Neural cell (in vitro differentiated cells): ENCODE measurements around the gene YIPF2. TPM values are rescaled to one million over a fixed set of nuclear protein-coding genes. Genes with fewer than 3 reads are reported as not detected.

Experiments
- H2AFZ ChIP-seq: fragments of 200-600, 300-800 bp; sonication (generic), shearing (Covaris generic); 2 replicates; pipeline ENCODE4 v1.6.0; 2014; ENCODE audit warnings: low read depth, mild to moderate bottlenecking, antibody characterized with exemption, low read length, moderate library complexity
- H3F3A ChIP-seq: fragments of 200-600 bp; shearing (Covaris generic); 2 replicates; pipeline ENCODE4 v1.6.1; 2016; ENCODE audit warnings: mild to moderate bottlenecking, moderate library complexity, mixed read lengths, antibody characterized with exemption, low read length; ENCODE audit not compliant: insufficient read depth, poor library complexity, severe bottlenecking
- H3K27ac ChIP-seq: fragments of 200-600, 300-800 bp; sonication (generic), shearing (Covaris generic); 2 replicates; pipeline ENCODE4 v1.5.1; 2014; ENCODE audit warnings: mild to moderate bottlenecking, low read length, moderate library complexity
- H3K27me3 ChIP-seq: fragments of 300-800, 200-600 bp; sonication (generic), shearing (Covaris generic); 2 replicates; pipeline ENCODE4 v1.6.0; 2014; ENCODE audit warnings: mild to moderate bottlenecking, low read depth, low read length, moderate library complexity; ENCODE audit not compliant: insufficient read depth
- H3K36me3 ChIP-seq: fragments of 300-800, 200-600 bp; sonication (generic), shearing (Covaris generic); 2 replicates; pipeline ENCODE4 v1.5.1; 2014; ENCODE audit warnings: mild to moderate bottlenecking, antibody characterized with exemption, low read length, moderate library complexity; ENCODE audit not compliant: insufficient read depth
- H3K4me2 ChIP-seq: fragments of 300-800, 200-600 bp; sonication (generic), shearing (Covaris generic); 2 replicates; pipeline ENCODE4 v1.6.0; 2014; ENCODE audit warnings: mild to moderate bottlenecking, low read length
- H3K4me3 ChIP-seq: fragments of 300-800, 200-600 bp; sonication (generic), shearing (Covaris generic); 2 replicates; pipeline ENCODE4 v1.5.1; 2014; ENCODE audit warnings: mild to moderate bottlenecking, low read length, moderate library complexity
- H3K79me2 ChIP-seq: fragments of 200-600 bp; shearing (Covaris generic); replicated peaks from 2 replicates; pipeline ENCODE4 v1.6.0; 2014; ENCODE audit warnings: mild to moderate bottlenecking, low read length, moderate library complexity; ENCODE audit not compliant: insufficient read depth
- H3K9ac ChIP-seq: fragments of 300-800, 200-600 bp; sonication (generic), shearing (Covaris generic); 2 replicates; pipeline ENCODE4 v1.6.1; 2016; ENCODE audit warnings: mild to moderate bottlenecking, low read length, mixed read lengths
- H3K9me2 ChIP-seq: fragments of 200-600 bp; shearing (Covaris generic); 2 replicates; pipeline ENCODE4 v1.6.1; 2016; ENCODE audit warnings: mild to moderate bottlenecking, low read length, mixed read lengths; ENCODE audit not compliant: insufficient read depth
- H3K9me3 ChIP-seq: fragments of 200-600, 300-800 bp; sonication (generic), shearing (Covaris generic); 2 replicates; pipeline ENCODE4 v1.6.1; 2016; ENCODE audit warnings: mild to moderate bottlenecking, mixed run types, low read length, moderate library complexity, mixed read lengths
- H4K20me1 ChIP-seq: fragments of 200-600 bp; shearing (Covaris generic); 2 replicates; pipeline ENCODE4 v1.6.1; 2016; ENCODE audit warnings: mild to moderate bottlenecking, mixed run types; ENCODE audit not compliant: insufficient read depth
- EP300 ChIP-seq: fragments of 450-650 bp; conservative IDR thresholded peaks from 2 replicates; pipeline ENCODE4 v1.6.1; 2014; ENCODE audit warnings: antibody characterized with exemption, mild to moderate bottlenecking, moderate library complexity; ENCODE audit not compliant: poor library complexity, severe bottlenecking
- EZH2 ChIP-seq: fragments of 200-600, 300-800 bp; shearing (Covaris generic), sonication (generic); IDR thresholded peaks from 2 replicates; pipeline ENCODE4 v1.6.1; 2014; ENCODE audit warnings: antibody characterized with exemption, low read length, borderline replicate concordance, mild to moderate bottlenecking; ENCODE audit not compliant: insufficient read depth, poor library complexity, severe bottlenecking
- MXI1 ChIP-seq: fragments of 450-650 bp; conservative IDR thresholded peaks from 2 replicates; pipeline ENCODE4 v1.6.1; 2014; ENCODE audit warnings: antibody characterized with exemption, mild to moderate bottlenecking; ENCODE audit not compliant: poor library complexity, severe bottlenecking
- POLR2AphosphoS5 ChIP-seq: IDR thresholded peaks from 2 replicates; pipeline ENCODE4 v1.6.1; 2012
- RAD21 ChIP-seq: fragments of 450-650 bp; conservative IDR thresholded peaks from 2 replicates; pipeline ENCODE4 v1.6.1; 2014; ENCODE audit warnings: antibody characterized with exemption, mild to moderate bottlenecking, moderate library complexity
- SMC3 ChIP-seq: fragments of 450-650 bp; conservative IDR thresholded peaks from 2 replicates; pipeline ENCODE4 v1.6.1; 2014; ENCODE audit warnings: antibody characterized with exemption, mild to moderate bottlenecking, moderate library complexity; ENCODE audit not compliant: poor library complexity
- TAF1 ChIP-seq: IDR thresholded peaks from 2 replicates; pipeline ENCODE4 v1.6.1; 2012; ENCODE audit warnings: low read depth
- polyA plus RNA-seq: library from polyadenylated mRNA; depleted of rRNA; stranded (reverse); fragments of >200 nt; gene quantifications from 2 replicates; pipeline ENCODE4 v1.2.3, GENCODE V29; 2014
- TF ChIP-seq, protein P1 (sequence below): IDR thresholded peaks from 2 replicates; pipeline ENCODE4 v1.6.1; 2012; ENCODE audit warnings: borderline replicate concordance
- TF ChIP-seq, protein P2 (sequence below): fragments of 450-650 bp; IDR thresholded peaks from 2 replicates; pipeline ENCODE4 v1.5.1; 2014; ENCODE audit warnings: antibody characterized with exemption, mild to moderate bottlenecking, moderate library complexity; ENCODE audit not compliant: poor library complexity, severe bottlenecking

The YIPF2 gene
- polyA plus RNA-seq, 1 donor from 2014 or later = 101 TPM

DNA sequence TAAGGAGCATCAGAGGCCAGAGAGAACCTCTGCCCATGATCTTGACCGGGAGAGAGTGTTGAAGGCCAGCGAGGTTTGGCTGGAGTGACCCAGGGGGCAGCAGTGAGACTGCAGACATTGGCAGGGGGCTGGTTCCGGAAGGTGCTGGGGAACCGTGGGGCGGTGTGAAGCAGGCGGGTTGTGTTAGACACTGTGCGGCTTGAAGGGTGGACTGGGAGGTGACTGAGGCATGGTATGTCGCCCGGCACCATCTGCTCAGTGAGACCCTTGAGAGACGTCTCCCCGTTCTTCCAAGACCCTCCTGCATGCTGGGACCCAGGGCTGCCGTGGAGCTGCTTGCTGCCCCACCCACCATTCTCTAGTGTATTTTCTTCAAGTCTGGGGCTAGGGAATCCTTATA is 32.5 kb downstream of the YIPF2 start:
- H3K9me3 ChIP-seq = no peaks in the 10 kb centered on the region
- no peaks in the 10 kb centered on the region for H3K36me3 ChIP-seq
- no peaks in the 10 kb centered on the region for H3F3A ChIP-seq
- no peak overlapping the region for H2AFZ ChIP-seq
- H3K4me3 ChIP-seq = no peak overlapping the region
- H3K9me2 ChIP-seq = no peaks in the 10 kb centered on the region
- no peak overlapping the region for H3K9ac ChIP-seq
- TF ChIP-seq MXI1 = no peak
- no peak for TF ChIP-seq RAD21
- TF ChIP-seq, protein P1, sequence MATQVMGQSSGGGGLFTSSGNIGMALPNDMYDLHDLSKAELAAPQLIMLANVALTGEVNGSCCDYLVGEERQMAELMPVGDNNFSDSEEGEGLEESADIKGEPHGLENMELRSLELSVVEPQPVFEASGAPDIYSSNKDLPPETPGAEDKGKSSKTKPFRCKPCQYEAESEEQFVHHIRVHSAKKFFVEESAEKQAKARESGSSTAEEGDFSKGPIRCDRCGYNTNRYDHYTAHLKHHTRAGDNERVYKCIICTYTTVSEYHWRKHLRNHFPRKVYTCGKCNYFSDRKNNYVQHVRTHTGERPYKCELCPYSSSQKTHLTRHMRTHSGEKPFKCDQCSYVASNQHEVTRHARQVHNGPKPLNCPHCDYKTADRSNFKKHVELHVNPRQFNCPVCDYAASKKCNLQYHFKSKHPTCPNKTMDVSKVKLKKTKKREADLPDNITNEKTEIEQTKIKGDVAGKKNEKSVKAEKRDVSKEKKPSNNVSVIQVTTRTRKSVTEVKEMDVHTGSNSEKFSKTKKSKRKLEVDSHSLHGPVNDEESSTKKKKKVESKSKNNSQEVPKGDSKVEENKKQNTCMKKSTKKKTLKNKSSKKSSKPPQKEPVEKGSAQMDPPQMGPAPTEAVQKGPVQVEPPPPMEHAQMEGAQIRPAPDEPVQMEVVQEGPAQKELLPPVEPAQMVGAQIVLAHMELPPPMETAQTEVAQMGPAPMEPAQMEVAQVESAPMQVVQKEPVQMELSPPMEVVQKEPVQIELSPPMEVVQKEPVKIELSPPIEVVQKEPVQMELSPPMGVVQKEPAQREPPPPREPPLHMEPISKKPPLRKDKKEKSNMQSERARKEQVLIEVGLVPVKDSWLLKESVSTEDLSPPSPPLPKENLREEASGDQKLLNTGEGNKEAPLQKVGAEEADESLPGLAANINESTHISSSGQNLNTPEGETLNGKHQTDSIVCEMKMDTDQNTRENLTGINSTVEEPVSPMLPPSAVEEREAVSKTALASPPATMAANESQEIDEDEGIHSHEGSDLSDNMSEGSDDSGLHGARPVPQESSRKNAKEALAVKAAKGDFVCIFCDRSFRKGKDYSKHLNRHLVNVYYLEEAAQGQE = no peak
- no peak for TF ChIP-seq TAF1
- no peak for TF ChIP-seq POLR2AphosphoS5
- TF ChIP-seq EP300 = no peak
- TF ChIP-seq SMC3 = no peak
- TF ChIP-seq, protein P2, sequence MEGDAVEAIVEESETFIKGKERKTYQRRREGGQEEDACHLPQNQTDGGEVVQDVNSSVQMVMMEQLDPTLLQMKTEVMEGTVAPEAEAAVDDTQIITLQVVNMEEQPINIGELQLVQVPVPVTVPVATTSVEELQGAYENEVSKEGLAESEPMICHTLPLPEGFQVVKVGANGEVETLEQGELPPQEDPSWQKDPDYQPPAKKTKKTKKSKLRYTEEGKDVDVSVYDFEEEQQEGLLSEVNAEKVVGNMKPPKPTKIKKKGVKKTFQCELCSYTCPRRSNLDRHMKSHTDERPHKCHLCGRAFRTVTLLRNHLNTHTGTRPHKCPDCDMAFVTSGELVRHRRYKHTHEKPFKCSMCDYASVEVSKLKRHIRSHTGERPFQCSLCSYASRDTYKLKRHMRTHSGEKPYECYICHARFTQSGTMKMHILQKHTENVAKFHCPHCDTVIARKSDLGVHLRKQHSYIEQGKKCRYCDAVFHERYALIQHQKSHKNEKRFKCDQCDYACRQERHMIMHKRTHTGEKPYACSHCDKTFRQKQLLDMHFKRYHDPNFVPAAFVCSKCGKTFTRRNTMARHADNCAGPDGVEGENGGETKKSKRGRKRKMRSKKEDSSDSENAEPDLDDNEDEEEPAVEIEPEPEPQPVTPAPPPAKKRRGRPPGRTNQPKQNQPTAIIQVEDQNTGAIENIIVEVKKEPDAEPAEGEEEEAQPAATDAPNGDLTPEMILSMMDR = no peak
- TF ChIP-seq EZH2 = no peak
- H3K27ac ChIP-seq = no peak overlapping the region
- H3K4me2 ChIP-seq = no peak overlapping the region
- no peaks in the 10 kb centered on the region for H4K20me1 ChIP-seq
- H3K27me3 ChIP-seq = no peaks in the 10 kb centered on the region
- peaks cover 21% of the 10 kb centered on the region for H3K79me2 ChIP-seq

- Histone ChIP-seq H3F3A (no peaks in the 10 kb centered on the region), H3K4me2 (no peak overlapping the region), H3K27me3 (no peaks in the 10 kb centered on the region), H3K9me2 (no peaks in the 10 kb centered on the region), H3K9me3 (no peaks in the 10 kb centered on the region), H3K9ac (no peak overlapping the region), H4K20me1 (no peaks in the 10 kb centered on the region), H3K36me3 (no peaks in the 10 kb centered on the region), H3K79me2 (peaks cover 21% of the 10 kb centered on the region), H3K4me3 (no peak overlapping the region), H2AFZ (no peak overlapping the region), H3K27ac (no peak overlapping the region)
- TF ChIP-seq TAF1 (no peak), SMC3 (no peak), RAD21 (no peak), POLR2AphosphoS5 (no peak), EZH2 (no peak), EP300 (no peak), MXI1 (no peak)
- TF ChIP-seq, protein P2 = no peak
- TF ChIP-seq, protein P1 = no peak
Measured at GRCh38 chr19:10895363-10895762, 33.1 kb downstream of the YIPF2 start.
